PFSK-1 (cell line): Measurements from ENCODE around the gene CGN.

Source experiments
- FOXP2 ChIP-seq: optimal IDR thresholded peaks from 2 replicates; pipeline ENCODE3; 2011; ENCODE audit warnings: borderline replicate concordance, control low read depth, inconsistent platforms; ENCODE audit not compliant: insufficient read depth; ENCODE audit errors: extremely low read length, extremely low read depth
- POLR2AphosphoS5 ChIP-seq: IDR thresholded peaks from 2 replicates; pipeline ENCODE4 v1.6.1; 2012; ENCODE audit warnings: low read depth, mild to moderate bottlenecking, control low read depth, low read length, moderate library complexity
- REST ChIP-seq, 2 experiments: IDR thresholded peaks; 2 replicates each; pipeline versions ENCODE4 v1.6.1 to v1.8.0; 2011 to 2012; ENCODE audit warnings: low read depth in 2 of 2, low read length in 2 of 2, control low read depth in 1 of 2, inconsistent platforms in 1 of 2, mild to moderate bottlenecking in 1 of 2, moderate library complexity in 1 of 2; ENCODE audit not compliant: insufficient read depth in 1 of 2
- SIN3A ChIP-seq: IDR thresholded peaks from 2 replicates; pipeline ENCODE4 v1.6.1; 2012; ENCODE audit warnings: mild to moderate bottlenecking, low read length, moderate library complexity, borderline replicate concordance; ENCODE audit not compliant: insufficient read depth
- TAF1 ChIP-seq: IDR thresholded peaks from 2 replicates; pipeline ENCODE4 v1.6.1; 2012; ENCODE audit warnings: low read length, control low read depth, borderline replicate concordance; ENCODE audit not compliant: insufficient read depth

CGN gene

DNA sequence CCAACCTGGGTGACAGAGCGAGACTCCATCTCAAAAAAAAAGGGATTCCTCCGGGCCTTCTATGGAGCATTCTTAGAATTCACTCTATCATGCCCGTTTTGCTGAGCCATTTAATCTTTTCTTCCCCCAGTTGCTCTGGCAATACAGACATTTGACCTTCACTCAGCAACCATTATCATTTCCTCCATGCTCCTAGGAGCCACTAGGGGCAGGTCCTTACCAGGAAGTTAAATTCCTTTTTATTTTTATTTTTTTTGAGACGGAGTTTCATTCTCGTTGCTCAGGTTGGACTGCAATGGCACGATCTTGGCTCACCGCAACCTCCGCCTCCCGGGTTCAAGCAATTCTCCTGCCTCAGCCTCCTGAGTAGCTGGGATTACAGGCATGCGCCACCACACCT is 9.7 kb upstream of the CGN start:
- TF ChIP-seq FOXP2 (no peak), REST (IDR thresholded peaks at IDR 0.05; ENCODE audit: insufficient read depth in 1 of 2, low read depth in 2 of 2, low read length in 2 of 2) (no peak), POLR2AphosphoS5 (no peak), TAF1 (no peak), SIN3A (no peak)

DNA sequence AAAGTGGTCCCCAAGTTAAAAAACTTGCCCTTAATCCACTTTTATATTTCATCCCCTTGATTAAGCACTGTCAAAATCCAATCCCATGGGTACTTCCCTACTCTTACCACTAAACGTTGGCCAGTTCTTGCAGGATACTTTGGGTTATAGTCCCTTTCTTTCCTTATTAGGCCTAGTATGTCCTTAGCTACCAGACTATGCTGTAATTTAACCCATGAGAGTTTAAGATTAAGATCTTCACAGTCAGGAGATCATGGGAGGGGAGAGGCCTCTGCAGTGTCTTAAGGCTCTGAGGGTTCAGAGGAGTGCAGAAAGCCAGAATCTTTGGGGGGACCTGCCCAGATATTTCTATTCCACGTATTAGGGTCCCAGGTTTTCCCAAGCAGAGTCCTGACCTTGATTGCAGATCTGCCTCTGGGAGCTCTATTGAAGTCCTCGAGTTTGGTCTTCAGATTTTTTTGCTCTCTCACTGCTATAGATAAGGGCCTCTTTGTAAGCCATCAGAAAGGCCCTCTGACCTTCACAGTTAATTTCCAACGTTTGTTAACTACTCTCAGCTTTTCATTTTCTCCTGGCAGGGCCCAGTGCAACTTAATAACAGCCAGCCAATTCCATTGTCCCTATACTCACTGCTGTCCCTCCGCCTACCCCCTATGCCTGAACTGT is 9.0 kb upstream of the CGN start:
- TF ChIP-seq REST (IDR thresholded peaks at IDR 0.05; ENCODE audit: insufficient read depth in 1 of 2, low read depth in 2 of 2, low read length in 2 of 2) = no peak

DNA sequence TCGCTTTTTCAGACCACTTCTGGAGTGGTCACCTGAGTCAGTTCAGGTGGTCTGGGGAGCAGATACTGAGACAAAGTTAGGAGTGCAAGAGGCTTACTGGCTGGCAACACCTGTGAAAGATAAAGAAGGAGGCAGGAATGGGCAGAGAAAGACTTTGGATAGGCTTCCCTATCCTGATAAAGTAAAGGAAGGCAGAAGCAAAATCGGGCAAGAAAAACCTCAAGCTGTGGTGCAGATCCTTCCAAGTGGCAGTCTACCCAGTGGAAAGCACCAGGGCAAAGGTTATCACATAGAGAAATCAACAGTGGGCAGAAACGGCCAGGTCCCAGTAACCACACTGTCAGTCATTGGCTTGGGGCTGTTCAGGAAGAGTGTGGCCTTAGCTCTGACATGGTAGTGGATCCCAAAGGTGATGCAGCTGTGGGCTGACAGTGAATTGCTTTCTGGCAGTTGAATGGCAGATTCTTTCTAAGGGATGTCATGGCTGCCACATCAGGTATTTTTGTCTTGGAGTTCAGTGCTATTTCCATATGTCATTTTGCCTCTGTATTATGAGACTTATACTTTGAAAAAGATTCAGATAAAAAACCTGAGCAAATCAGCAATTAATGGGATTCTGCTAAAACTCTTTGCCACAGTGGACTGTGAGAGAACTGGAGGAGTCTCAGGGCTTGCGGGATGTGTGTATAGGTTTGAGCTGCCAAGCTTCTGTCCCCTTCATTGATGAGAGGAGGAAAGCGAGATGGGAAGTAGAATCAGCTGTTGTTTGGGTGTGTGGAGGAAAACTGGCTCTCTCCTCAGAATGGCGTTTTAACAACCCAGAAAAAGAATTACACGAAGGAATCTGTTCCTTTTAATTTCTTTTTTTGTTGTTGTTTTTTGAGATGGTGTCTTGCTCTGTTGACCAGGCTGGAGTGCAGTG is 8.1 kb upstream of the CGN start:
- no peak for TF ChIP-seq TAF1
- TF ChIP-seq FOXP2 = no peak
- no peak for TF ChIP-seq POLR2AphosphoS5
- no peak for TF ChIP-seq SIN3A
- no peak for TF ChIP-seq REST (IDR thresholded peaks at IDR 0.05; ENCODE audit: insufficient read depth in 1 of 2, low read depth in 2 of 2, low read length in 2 of 2)

GRCh38 chr1:151504252-151504651 is 6.9 kb upstream of the CGN start:
- no peak for TF ChIP-seq FOXP2
- TF ChIP-seq POLR2AphosphoS5 = no peak

DNA sequence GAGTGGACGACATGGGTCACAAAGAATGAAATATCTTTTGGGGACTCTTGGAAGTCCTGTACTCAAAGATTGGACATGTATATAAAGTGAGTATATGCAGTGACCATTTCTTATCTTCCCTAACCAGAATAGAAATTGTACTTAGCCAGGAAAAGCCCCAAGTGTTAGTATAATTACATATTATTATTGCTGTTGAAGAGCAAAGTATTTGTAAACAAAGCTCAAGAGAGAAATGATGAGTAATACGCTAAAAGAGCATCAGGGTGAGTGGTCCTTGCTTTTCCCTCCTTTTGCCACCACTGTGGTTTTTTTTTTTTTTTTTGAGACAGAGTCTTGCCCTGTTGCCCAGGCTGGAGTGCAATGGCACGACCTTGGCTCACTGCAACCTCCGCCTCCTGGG is 6.4 kb upstream of the CGN start:
- no peak for TF ChIP-seq REST (IDR thresholded peaks at IDR 0.05; ENCODE audit: insufficient read depth in 1 of 2, low read depth in 2 of 2, low read length in 2 of 2)
- no peak for TF ChIP-seq SIN3A
- TF ChIP-seq FOXP2 = no peak
- no peak for TF ChIP-seq TAF1
- TF ChIP-seq POLR2AphosphoS5 = no peak
